ENCODE data around the gene TMEM87B.

DNA sequence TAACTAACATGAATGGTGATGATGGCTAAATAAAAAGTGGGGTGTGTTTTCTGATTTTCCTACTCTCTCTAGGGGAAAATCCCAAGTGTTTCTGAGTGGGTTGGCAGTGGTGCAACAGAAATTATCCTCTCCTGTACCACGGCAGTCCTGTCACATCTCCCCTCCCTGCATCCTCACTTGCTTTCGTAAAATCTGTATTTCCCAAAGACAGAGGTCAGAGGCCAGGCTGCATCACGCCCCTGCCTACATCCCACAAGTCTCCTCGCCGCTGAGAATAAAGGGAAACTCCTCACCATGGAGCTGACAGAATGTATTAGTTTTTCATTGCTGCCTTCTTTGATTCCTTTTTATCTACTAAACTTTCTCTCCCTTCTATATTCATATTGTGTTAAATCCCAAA lies 96.2 kb downstream of the TMEM87B start:
- TF ChIP-seq EZH2phosphoT487 (IDR thresholded peaks at IDR 0.05; ENCODE audit: insufficient read depth, low read depth) = no peak
- TF ChIP-seq EZH2 (IDR thresholded peaks at IDR 0.05; ENCODE audit: insufficient read depth, poor library complexity, severe bottlenecking) = no peak

Data from GM23248 (cell line).